Occipital lobe (tissue), 2 donors: Measurements from ENCODE around the gene CXCL6. TPM values are rescaled to one million over a fixed set of nuclear protein-coding genes. Genes with fewer than 3 reads are reported as not detected.

Experiments
- DNase-seq: peaks from one replicate; lab custom pipeline; 2025; lab: John Stamatoyannopoulos, UW
- total RNA-seq: library from RNA; depleted of rRNA; stranded (reverse); fragments of >200 nt; gene quantifications from one replicate; pipeline ENCODE4 v1.2.3, GENCODE V29; 2014

CXCL6 gene
- total RNA-seq: 0.62 TPM

- DNase-seq: no peak
Observed at GRCh38 chr4:73836373-73837279, at the start of gene CXCL6. Gene CXCL6, plus strand, starts transcription at chr4:73836678. Its CDS starts 73 bp downstream, at chr4:73836751.

- no peak for DNase-seq
Observed at GRCh38 chr4:73788411-73788810, 48.1 kb upstream of the CXCL6 start.

- DNase-seq: no peak
Observed at GRCh38 chr4:73798842-73799241, 37.6 kb upstream of the CXCL6 start.

GRCh38 chr4:73800206-73800605, 36.3 kb upstream of the CXCL6 start:
- DNase-seq: no peak

GRCh38 chr4:73801692-73802091, 34.8 kb upstream of the CXCL6 start:
- no peak for DNase-seq

- no peak for DNase-seq
Observed at GRCh38 chr4:73803213-73803612, 33.3 kb upstream of the CXCL6 start.

- DNase-seq: no peak
Observed at GRCh38 chr4:73810191-73810590, 26.3 kb upstream of the CXCL6 start.

- no peak for DNase-seq
Observed at GRCh38 chr4:73811841-73812240, 24.6 kb upstream of the CXCL6 start.

GRCh38 chr4:73814679-73815078, 21.8 kb upstream of the CXCL6 start:
- no peak for DNase-seq

- no peak for DNase-seq
Observed at GRCh38 chr4:73815145-73815544, 21.3 kb upstream of the CXCL6 start.

- no peak for DNase-seq
Observed at GRCh38 chr4:73816814-73817213, 19.7 kb upstream of the CXCL6 start.

- no peak for DNase-seq
Observed at GRCh38 chr4:73817341-73817740, 19.1 kb upstream of the CXCL6 start.

GRCh38 chr4:73821325-73821724, 15.2 kb upstream of the CXCL6 start:
- no peak for DNase-seq

- DNase-seq: no peak
Observed at GRCh38 chr4:73822389-73822788, 14.1 kb upstream of the CXCL6 start.

GRCh38 chr4:73822812-73823504, 13.5 kb upstream of the CXCL6 start:
- DNase-seq: no peak

GRCh38 chr4:73823760-73824159, 12.7 kb upstream of the CXCL6 start:
- no peak for DNase-seq

GRCh38 chr4:73828956-73829355, 7.5 kb upstream of the CXCL6 start:
- no peak for DNase-seq

GRCh38 chr4:73831569-73831968, 4.9 kb upstream of the CXCL6 start:
- DNase-seq: no peak

GRCh38 chr4:73832651-73833237, 3.7 kb upstream of the CXCL6 start:
- DNase-seq: no peak

- no peak for DNase-seq
Observed at GRCh38 chr4:73839071-73839470, 2.6 kb downstream of the CXCL6 start.

- no peak for DNase-seq
Observed at GRCh38 chr4:73839715-73840114, 3.2 kb downstream of the CXCL6 start.

- no peak for DNase-seq
Observed at GRCh38 chr4:73841243-73841925, 4.9 kb downstream of the CXCL6 start.
